WI38 (cell line): ENCODE results near the gene PIAS4.

Source experiments
- H3K4me3 ChIP-seq: 2 replicates; pipeline ENCODE4 v1.5.1; 2011; ENCODE audit warnings: low read depth, mild to moderate bottlenecking, control low read depth, low read length
- CTCF ChIP-seq: IDR thresholded peaks from 2 replicates; pipeline ENCODE4 v1.5.1; 2012; ENCODE audit warnings: low read depth, mild to moderate bottlenecking, control low read depth, low read length

Gene PIAS4

GRCh38 chr19:3975144-3975543 is 32.4 kb upstream of the PIAS4 start:
- H3K4me3 ChIP-seq, result no peak overlapping the region
- TF ChIP-seq CTCF, result no peak

- H3K4me3 ChIP-seq, result no peak overlapping the region
- TF ChIP-seq CTCF, result no peak
Observed at GRCh38 chr19:3975637-3976087, 31.9 kb upstream of the PIAS4 start.

GRCh38 chr19:3976495-3977241 is 30.9 kb upstream of the PIAS4 start:
- no peak for TF ChIP-seq CTCF

GRCh38 chr19:3977242-3978143 is 30.0 kb upstream of the PIAS4 start:
- no peak overlapping the region for H3K4me3 ChIP-seq
- no peak for TF ChIP-seq CTCF

More at GRCh38 chr19:3976495-3977241, 30.9 kb upstream of the PIAS4 start:
- H3K4me3 ChIP-seq, result no peak overlapping the region

GRCh38 chr19:3978145-3978544 is 29.4 kb upstream of the PIAS4 start:
- TF ChIP-seq CTCF, result no peak
- H3K4me3 ChIP-seq, result no peak overlapping the region

GRCh38 chr19:3979289-3979673 is 28.3 kb upstream of the PIAS4 start:
- no peak for TF ChIP-seq CTCF
- no peak overlapping the region for H3K4me3 ChIP-seq
